ENCODE measurements around the gene SORCS3. TPM values are rescaled to one million over a fixed set of nuclear protein-coding genes. Genes with fewer than 3 reads are reported as not detected.

The SORCS3 gene
- total and polyA plus RNA-seq, 4 donors = 0.29 TPM; not detected in 3

DNA sequence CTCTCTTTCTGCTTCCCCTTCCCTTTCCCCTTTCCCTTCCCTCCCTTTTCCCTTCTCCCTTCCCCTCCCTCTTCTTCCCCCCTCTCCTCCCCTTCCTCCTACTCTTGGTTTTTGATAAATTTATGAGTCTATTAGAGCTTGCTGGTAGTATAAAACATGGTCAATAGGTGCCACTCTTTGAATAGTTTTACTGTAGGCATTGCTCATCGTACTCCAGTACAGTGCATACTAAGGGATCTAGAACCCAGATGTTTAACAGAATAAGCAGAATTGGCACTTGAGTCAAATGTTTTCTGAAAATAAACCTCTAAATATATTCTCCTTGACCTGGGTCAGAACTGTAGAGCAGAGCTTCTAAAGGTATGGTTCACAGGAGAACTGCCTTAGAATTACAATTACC is 126.7 kb downstream of the SORCS3 start:
- no peak for ATAC-seq (ENCODE audit: low FRiP score)
- DNase-seq = no peak
- H3K4me3 ChIP-seq (ENCODE audit: low read length in 2 of 2) = no peak overlapping the region
- no peaks in the 10 kb centered on the region for H3K4me1 ChIP-seq (ENCODE audit: control insufficient read depth in 1 of 2, insufficient read depth in 2 of 2, low read length in 2 of 2)
- no peaks in the 10 kb centered on the region for H3K36me3 ChIP-seq (ENCODE audit: control insufficient read depth in 1 of 2, insufficient read depth in 2 of 2, low read length in 1 of 2)
- H3K27ac ChIP-seq (ENCODE audit: low read depth in 1 of 2, low read length in 2 of 2) = no peak overlapping the region
- 43 to 47% methylated on average over 1 of the region's 1 CpG for WGBS, 2 donors
- no peaks in the 10 kb centered on the region for H3K27me3 ChIP-seq (ENCODE audit: control insufficient read depth in 1 of 2, insufficient read depth in 2 of 2, low read length in 1 of 2)
- intact Hi-C loops (cut with DNase I) = no loop called here
- H3K9me3 ChIP-seq (ENCODE audit: control insufficient read depth, low read length) = no peaks in the 10 kb centered on the region

DNA sequence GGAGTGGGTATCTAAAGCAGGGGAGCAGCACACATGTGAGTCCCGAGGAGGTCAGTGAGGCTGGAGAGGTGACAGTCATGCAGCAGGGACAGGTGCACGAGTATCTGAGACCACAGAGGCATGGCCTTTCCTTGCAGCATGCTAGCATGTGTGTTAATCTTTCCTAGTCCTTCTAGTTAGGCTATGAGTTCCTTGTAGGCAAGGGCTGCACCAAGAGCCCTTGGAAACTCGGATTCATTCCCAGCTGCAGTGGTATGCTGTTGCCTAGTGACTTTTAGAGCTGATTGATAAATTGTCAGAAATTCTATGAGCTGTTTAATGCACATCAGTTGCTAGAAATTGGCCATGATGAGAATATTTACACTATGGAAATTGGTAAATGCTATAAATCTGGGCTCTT is 132.0 kb downstream of the SORCS3 start:
- no peak for ATAC-seq (ENCODE audit: low FRiP score)

DNA sequence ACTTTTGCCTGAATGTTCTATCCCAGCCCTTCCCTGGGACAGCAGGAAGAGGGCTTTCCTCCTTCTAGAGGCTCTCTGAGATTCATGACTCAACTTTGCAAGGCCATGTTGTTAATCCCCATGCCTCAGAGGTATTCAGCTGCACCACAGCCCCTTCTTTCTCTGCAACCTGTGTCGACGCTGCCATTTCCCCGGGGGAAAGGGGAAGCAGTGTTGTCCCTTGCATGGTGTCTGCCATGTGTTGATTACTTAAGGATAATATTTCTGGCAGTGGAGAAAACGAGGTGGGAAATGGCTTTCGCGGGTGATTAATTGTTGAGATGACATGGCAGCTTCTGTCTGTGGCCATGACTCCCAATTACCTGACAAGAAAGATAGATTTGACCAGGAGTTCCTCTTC is 133.1 kb downstream of the SORCS3 start:
- WGBS, 2 donors = 47 to 61% methylated on average over 6 of the region's 6 CpGs
- H3K36me3 ChIP-seq (ENCODE audit: control insufficient read depth in 1 of 2, insufficient read depth in 2 of 2, low read length in 1 of 2) = no peaks in the 10 kb centered on the region
- H3K9me3 ChIP-seq (ENCODE audit: control insufficient read depth, low read length) = no peaks in the 10 kb centered on the region

More for the DNA sequence above, 132.0 kb downstream of the SORCS3 start:
- Histone ChIP-seq H3K27me3 (ENCODE audit: control insufficient read depth in 1 of 2, insufficient read depth in 2 of 2, low read length in 1 of 2) (no peaks in the 10 kb centered on the region), H3K4me3 (ENCODE audit: low read length in 2 of 2) (no peak overlapping the region), H3K27ac (ENCODE audit: low read depth in 1 of 2, low read length in 2 of 2) (no peak overlapping the region), H3K4me1 (ENCODE audit: control insufficient read depth in 1 of 2, insufficient read depth in 2 of 2, low read length in 2 of 2) (no peaks in the 10 kb centered on the region), H3K9me3 (ENCODE audit: control insufficient read depth, low read length) (no peaks in the 10 kb centered on the region), H3K36me3 (ENCODE audit: control insufficient read depth in 1 of 2, insufficient read depth in 2 of 2, low read length in 1 of 2) (no peaks in the 10 kb centered on the region)
- WGBS, 2 donors = 51 to 65% methylated on average over 3 of the region's 3 CpGs
- intact Hi-C loops (cut with DNase I) = no loop called here
- no peak for DNase-seq

DNA sequence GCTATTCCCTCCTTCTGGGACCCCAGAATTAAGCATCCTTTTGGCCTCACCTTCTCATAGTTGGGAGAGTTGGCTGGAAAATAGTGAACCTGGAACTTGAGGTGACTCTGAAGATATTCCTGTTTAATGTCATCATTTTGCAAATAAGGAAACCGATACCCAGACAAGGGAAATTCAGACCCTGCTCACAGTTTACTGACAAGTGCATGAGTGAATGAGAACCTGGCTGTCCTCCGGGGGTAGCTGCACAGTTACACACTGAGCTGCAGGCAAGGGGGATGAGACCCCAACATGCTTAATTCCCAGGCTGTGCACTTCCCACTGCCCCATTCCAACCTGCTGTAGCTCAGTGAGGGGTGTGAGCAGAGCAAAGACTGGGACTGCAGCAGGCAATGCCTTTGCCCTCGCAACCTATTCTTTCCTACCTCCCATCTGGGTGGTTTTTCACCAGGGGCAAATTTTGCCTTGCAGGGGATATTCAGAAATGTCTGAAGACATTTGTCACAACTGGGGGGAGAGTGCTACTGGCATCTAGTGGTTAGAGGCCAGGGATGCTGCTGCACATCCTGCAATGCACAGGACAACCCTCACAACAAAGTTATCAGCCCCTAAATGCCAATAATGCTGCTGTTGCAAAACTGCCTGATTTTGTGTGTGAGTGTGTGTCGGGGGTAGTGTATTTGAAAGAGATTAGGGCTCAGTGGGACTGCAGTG is 136.2 kb downstream of the SORCS3 start:
- H3K4me1 ChIP-seq (ENCODE audit: control insufficient read depth in 1 of 2, insufficient read depth in 2 of 2, low read length in 2 of 2) = no peaks in the 10 kb centered on the region
- 75 to 82% methylated on average over 4 of the region's 4 CpGs for WGBS, 2 donors
- DNase-seq (no peak), ATAC-seq (ENCODE audit: low FRiP score) (no peak)
- H3K27ac ChIP-seq (ENCODE audit: low read depth in 1 of 2, low read length in 2 of 2) = no peak overlapping the region
- intact Hi-C loops (cut with DNase I) = no loop called here
- H3K27me3 ChIP-seq (ENCODE audit: control insufficient read depth in 1 of 2, insufficient read depth in 2 of 2, low read length in 1 of 2) = no peaks in the 10 kb centered on the region
- H3K36me3 ChIP-seq (ENCODE audit: control insufficient read depth in 1 of 2, insufficient read depth in 2 of 2, low read length in 1 of 2) = no peaks in the 10 kb centered on the region
- no peak overlapping the region for H3K4me3 ChIP-seq (ENCODE audit: low read length in 2 of 2)
- peaks cover 1% of the 10 kb centered on the region for H3K9me3 ChIP-seq (ENCODE audit: control insufficient read depth, low read length)

More for the DNA sequence above, 133.1 kb downstream of the SORCS3 start:
- no peak overlapping the region for H3K4me3 ChIP-seq (ENCODE audit: low read length in 2 of 2)
- DNase-seq = no peak
- ATAC-seq (ENCODE audit: low FRiP score) = no peak
- intact Hi-C loops (cut with DNase I) = no loop called here
- H3K27me3 ChIP-seq (ENCODE audit: control insufficient read depth in 1 of 2, insufficient read depth in 2 of 2, low read length in 1 of 2) = no peaks in the 10 kb centered on the region
- H3K27ac ChIP-seq (ENCODE audit: low read depth in 1 of 2, low read length in 2 of 2) = no peak overlapping the region
- no peaks in the 10 kb centered on the region for H3K4me1 ChIP-seq (ENCODE audit: control insufficient read depth in 1 of 2, insufficient read depth in 2 of 2, low read length in 2 of 2)

GRCh38 chr10:104778371-104778770 is 137.3 kb downstream of the SORCS3 start:
- Histone ChIP-seq H3K27me3 (ENCODE audit: control insufficient read depth in 1 of 2, insufficient read depth in 2 of 2, low read length in 1 of 2) (no peaks in the 10 kb centered on the region), H3K9me3 (ENCODE audit: control insufficient read depth, low read length) (peaks cover 2% of the 10 kb centered on the region), H3K36me3 (ENCODE audit: control insufficient read depth in 1 of 2, insufficient read depth in 2 of 2, low read length in 1 of 2) (no peaks in the 10 kb centered on the region), H3K4me1 (ENCODE audit: control insufficient read depth in 1 of 2, insufficient read depth in 2 of 2, low read length in 2 of 2) (no peaks in the 10 kb centered on the region), H3K4me3 (ENCODE audit: low read length in 2 of 2) (no peak overlapping the region), H3K27ac (ENCODE audit: low read depth in 1 of 2, low read length in 2 of 2) (no peak overlapping the region)
- WGBS, 2 donors = 79 to 85% methylated on average over 3 of the region's 3 CpGs
- ATAC-seq (ENCODE audit: low FRiP score) (no peak), DNase-seq (no peak)
- intact Hi-C loops (cut with DNase I) = no loop called here

- intact Hi-C loops (cut with DNase I) = no loop called here
- Histone ChIP-seq H3K4me1 (ENCODE audit: control insufficient read depth in 1 of 2, insufficient read depth in 2 of 2, low read length in 2 of 2) (no peaks in the 10 kb centered on the region), H3K36me3 (ENCODE audit: control insufficient read depth in 1 of 2, insufficient read depth in 2 of 2, low read length in 1 of 2) (no peaks in the 10 kb centered on the region), H3K9me3 (ENCODE audit: control insufficient read depth, low read length) (peaks cover 2% of the 10 kb centered on the region), H3K27me3 (ENCODE audit: control insufficient read depth in 1 of 2, insufficient read depth in 2 of 2, low read length in 1 of 2) (no peaks in the 10 kb centered on the region), H3K4me3 (ENCODE audit: low read length in 2 of 2) (no peak overlapping the region), H3K27ac (ENCODE audit: low read depth in 1 of 2, low read length in 2 of 2) (no peak overlapping the region)
- ATAC-seq (ENCODE audit: low FRiP score) (no peak), DNase-seq (no peak)
- 84 to 88% methylated on average over 14 of the region's 14 CpGs for WGBS, 2 donors
These were observed 138.6 kb downstream of the SORCS3 start for GRCh38 chr10:104779701-104780100.

GRCh38 chr10:104780165-104780564 is 139.1 kb downstream of the SORCS3 start:
- H3K4me3 ChIP-seq (ENCODE audit: low read length in 2 of 2) = no peak overlapping the region
- H3K9me3 ChIP-seq (ENCODE audit: control insufficient read depth, low read length) = peaks cover 2% of the 10 kb centered on the region
- no peak for DNase-seq
- WGBS, 2 donors = 72 to 79% methylated on average over 5 of the region's 5 CpGs
- no peak for ATAC-seq (ENCODE audit: low FRiP score)
- intact Hi-C loops (cut with DNase I) = no loop called here
- H3K27me3 ChIP-seq (ENCODE audit: control insufficient read depth in 1 of 2, insufficient read depth in 2 of 2, low read length in 1 of 2) = no peaks in the 10 kb centered on the region
- H3K36me3 ChIP-seq (ENCODE audit: control insufficient read depth in 1 of 2, insufficient read depth in 2 of 2, low read length in 1 of 2) = no peaks in the 10 kb centered on the region
- no peak overlapping the region for H3K27ac ChIP-seq (ENCODE audit: low read depth in 1 of 2, low read length in 2 of 2)
- no peaks in the 10 kb centered on the region for H3K4me1 ChIP-seq (ENCODE audit: control insufficient read depth in 1 of 2, insufficient read depth in 2 of 2, low read length in 2 of 2)

- Histone ChIP-seq H3K27me3 (ENCODE audit: control insufficient read depth in 1 of 2, insufficient read depth in 2 of 2, low read length in 1 of 2) (no peaks in the 10 kb centered on the region), H3K4me3 (ENCODE audit: low read length in 2 of 2) (no peak overlapping the region), H3K27ac (ENCODE audit: low read depth in 1 of 2, low read length in 2 of 2) (no peak overlapping the region), H3K4me1 (ENCODE audit: control insufficient read depth in 1 of 2, insufficient read depth in 2 of 2, low read length in 2 of 2) (no peaks in the 10 kb centered on the region), H3K9me3 (ENCODE audit: control insufficient read depth, low read length) (peaks cover 2% of the 10 kb centered on the region), H3K36me3 (ENCODE audit: control insufficient read depth in 1 of 2, insufficient read depth in 2 of 2, low read length in 1 of 2) (no peaks in the 10 kb centered on the region)
- intact Hi-C loops (cut with DNase I) = no loop called here
- DNase-seq (no peak), ATAC-seq (ENCODE audit: low FRiP score) (no peak)
- 58 to 61% methylated on average over 1 of the region's 1 CpG for WGBS, 2 donors
These were observed 140.0 kb downstream of the SORCS3 start for GRCh38 chr10:104780946-104781595.

- no peaks in the 10 kb centered on the region for H3K36me3 ChIP-seq (ENCODE audit: control insufficient read depth in 1 of 2, insufficient read depth in 2 of 2, low read length in 1 of 2)
- no peak for ATAC-seq (ENCODE audit: low FRiP score)
- H3K27me3 ChIP-seq (ENCODE audit: control insufficient read depth in 1 of 2, insufficient read depth in 2 of 2, low read length in 1 of 2) = no peaks in the 10 kb centered on the region
- no peak overlapping the region for H3K27ac ChIP-seq (ENCODE audit: low read depth in 1 of 2, low read length in 2 of 2)
- WGBS, 2 donors = 81% methylated on average over 2 of the region's 2 CpGs
- peaks cover 2% of the 10 kb centered on the region for H3K9me3 ChIP-seq (ENCODE audit: control insufficient read depth, low read length)
- H3K4me1 ChIP-seq (ENCODE audit: control insufficient read depth in 1 of 2, insufficient read depth in 2 of 2, low read length in 2 of 2) = no peaks in the 10 kb centered on the region
- intact Hi-C loops (cut with DNase I) = no loop called here
- DNase-seq = no peak
- no peak overlapping the region for H3K4me3 ChIP-seq (ENCODE audit: low read length in 2 of 2)
These were observed 143.4 kb downstream of the SORCS3 start for GRCh38 chr10:104784452-104784851.

Measured in aorta (tissue), 5 donors.